Mesenchymal stem cell (in vitro differentiated cells and primary cell): ENCODE data around the gene CTSK.

Experiments used
- DNase-seq: peaks from one replicate; pipeline ENCODE4 v3.0.0-alpha.2; 2013
- H2AFZ ChIP-seq: one replicate; pipeline ENCODE4 v1.6.1; 2013; ENCODE audit warnings: low read depth, mild to moderate bottlenecking, control low read depth, inconsistent platforms, low read length, moderate library complexity
- H2AK5ac ChIP-seq: 2 replicates; pipeline ENCODE4 v1.6.1; 2013; ENCODE audit warnings: low read length, moderate library complexity, mild to moderate bottlenecking, inconsistent platforms; ENCODE audit not compliant: severe bottlenecking
- H2BK120ac ChIP-seq: one replicate; pipeline ENCODE4 v1.6.1; 2013; ENCODE audit warnings: low read depth, mild to moderate bottlenecking, inconsistent platforms, low read length, moderate library complexity
- H2BK12ac ChIP-seq, 2 experiments: one replicate each; pipeline ENCODE4 v1.6.1; 2013; ENCODE audit warnings: inconsistent platforms in 2 of 2, low read length in 2 of 2, mild to moderate bottlenecking in 2 of 2, moderate library complexity in 2 of 2, control low read depth in 1 of 2
- H2BK15ac ChIP-seq: one replicate; pipeline ENCODE4 v1.6.1; 2013; ENCODE audit warnings: mild to moderate bottlenecking, low read depth, inconsistent platforms; ENCODE audit not compliant: poor library complexity, severe bottlenecking
- H2BK5ac ChIP-seq: 2 replicates; pipeline ENCODE4 v1.6.1; 2013; ENCODE audit warnings: low read depth, mild to moderate bottlenecking, low read length, control low read depth, inconsistent platforms; ENCODE audit not compliant: poor library complexity, severe bottlenecking
- H3K14ac ChIP-seq, 2 experiments: one replicate each; pipeline ENCODE4 v1.6.1; 2013; ENCODE audit warnings: inconsistent platforms in 2 of 2, low read length in 2 of 2, control low read depth in 1 of 2, mild to moderate bottlenecking in 1 of 2, moderate library complexity in 1 of 2
- H3K18ac ChIP-seq, 2 experiments: one replicate each; pipeline ENCODE4 v1.6.1; 2013; ENCODE audit warnings: inconsistent platforms in 2 of 2, low read length in 2 of 2, control low read depth in 1 of 2, low read depth in 1 of 2, mild to moderate bottlenecking in 1 of 2
- H3K23ac ChIP-seq, 2 experiments: one replicate each; pipeline ENCODE4 v1.6.1; 2013; ENCODE audit warnings: inconsistent platforms in 2 of 2, low read length in 2 of 2, mild to moderate bottlenecking in 2 of 2, moderate library complexity in 2 of 2, control low read depth in 1 of 2
- H3K27ac ChIP-seq: 2 replicates; pipeline ENCODE4 v1.5.1; 2013; ENCODE audit warnings: mild to moderate bottlenecking, moderate library complexity, low read length, control low read depth, inconsistent platforms; ENCODE audit not compliant: poor library complexity, severe bottlenecking
- H3K27me3 ChIP-seq, 2 experiments: 2 replicates each; pipeline versions ENCODE4 v1.6.1 to v1.7.0; 2013; ENCODE audit warnings: low read length in 2 of 2, mild to moderate bottlenecking in 2 of 2, moderate library complexity in 2 of 2, control low read depth in 1 of 2, inconsistent platforms in 1 of 2; ENCODE audit not compliant: control insufficient read depth in 1 of 2, insufficient read depth in 1 of 2
- H3K36me3 ChIP-seq, 2 experiments: 2 replicates each; pipeline versions ENCODE4 v1.6.1 to v1.7.0; 2013; ENCODE audit warnings: low read length in 2 of 2, control low read depth in 1 of 2, inconsistent platforms in 1 of 2, low read depth in 1 of 2, mild to moderate bottlenecking in 1 of 2; ENCODE audit not compliant: insufficient read depth in 2 of 2, control insufficient read depth in 1 of 2
- H3K4ac ChIP-seq, 2 experiments: one replicate each; pipeline ENCODE4 v1.6.1; 2013; ENCODE audit warnings: inconsistent platforms in 2 of 2, low read length in 2 of 2, mild to moderate bottlenecking in 2 of 2, moderate library complexity in 2 of 2, control low read depth in 1 of 2, low read depth in 1 of 2
- H3K4me1 ChIP-seq: 2 replicates; pipeline ENCODE4 v1.6.1; 2013; ENCODE audit warnings: low read depth, low read length, control low read depth; ENCODE audit not compliant: control insufficient read depth, insufficient read depth
- H3K4me2 ChIP-seq: 2 replicates; pipeline ENCODE4 v1.6.1; 2013; ENCODE audit warnings: low read length, mild to moderate bottlenecking, inconsistent platforms; ENCODE audit not compliant: poor library complexity, severe bottlenecking
- H3K4me3 ChIP-seq, 2 experiments: 2 replicates each; pipeline versions ENCODE4 v1.5.1 to v1.7.0; 2013; ENCODE audit warnings: low read length in 2 of 2, mild to moderate bottlenecking in 2 of 2, control low read depth in 1 of 2, low read depth in 1 of 2; ENCODE audit not compliant: insufficient read depth in 1 of 2
- H3K79me1 ChIP-seq: replicated peaks from 2 replicates; pipeline ENCODE4 v1.6.1; 2013; ENCODE audit warnings: mild to moderate bottlenecking, control low read depth, low read length, inconsistent platforms; ENCODE audit not compliant: poor library complexity, severe bottlenecking
- H3K9ac ChIP-seq: 2 replicates; pipeline ENCODE4 v1.7.0; 2013; ENCODE audit warnings: mild to moderate bottlenecking, low read length, moderate library complexity
- H3K9me3 ChIP-seq: 2 replicates; pipeline ENCODE4 v1.7.0; 2013; ENCODE audit warnings: mild to moderate bottlenecking, low read length; ENCODE audit not compliant: control insufficient read depth
- H4K8ac ChIP-seq: one replicate; pipeline ENCODE4 v1.6.1; 2013; ENCODE audit warnings: inconsistent platforms, mild to moderate bottlenecking, low read length, moderate library complexity
- H4K91ac ChIP-seq: one replicate; pipeline ENCODE4 v1.6.1; 2013; ENCODE audit warnings: mild to moderate bottlenecking, low read length, inconsistent platforms
- WGBS: methylation state at CpG from one replicate; pipeline ENCODE4 v1.1.7; 2013; ENCODE audit warnings: mixed read lengths; 5-methylcytosine and 5-hydroxymethylcytosine counted together

Gene CTSK

DNA sequence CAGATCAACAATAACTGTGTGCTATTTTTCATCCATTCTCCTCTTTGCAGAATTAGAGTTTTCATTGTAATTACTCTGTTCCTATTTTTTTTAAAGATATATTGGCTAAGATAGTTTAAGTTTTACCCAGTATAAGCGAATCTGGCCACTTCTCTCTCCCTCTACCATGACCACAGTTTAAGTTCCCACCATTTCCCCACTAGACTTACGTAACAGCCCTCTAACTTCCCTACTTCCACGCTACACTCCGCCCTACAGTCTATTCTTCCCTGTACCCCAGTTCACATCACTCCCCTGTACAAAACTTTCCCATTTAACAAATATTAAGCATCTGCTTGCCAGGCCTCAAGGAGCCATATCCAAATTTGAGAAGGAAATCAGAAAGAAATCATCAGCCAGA lies 16.5 kb downstream of the CTSK start:
- Histone ChIP-seq H3K27me3 (no peaks in the 10 kb centered on the region), H2BK15ac (no peak overlapping the region), H3K14ac (no peak overlapping the region), H3K4ac (no peak overlapping the region), H2BK5ac (no peak overlapping the region), H3K36me3 (peaks cover 7 to 18% of the 10 kb centered on the region in 2 experiments), H3K9me3 (no peaks in the 10 kb centered on the region), H4K91ac (no peak overlapping the region), H2BK120ac (no peak overlapping the region), H3K79me1 (no peaks in the 10 kb centered on the region), H3K4me2 (no peak overlapping the region), H3K4me3 (no peak overlapping the region), H3K4me1 (no peaks in the 10 kb centered on the region), H2AFZ (no peak overlapping the region), H2AK5ac (no peak overlapping the region), H3K27ac (no peak overlapping the region), H3K9ac (no peak overlapping the region), H3K18ac (no peak overlapping the region), H2BK12ac (no peak overlapping the region), H3K23ac (no peak overlapping the region), H4K8ac (no peak overlapping the region)
- 96% methylated on average over 4 of the region's 4 CpGs for WGBS
- DNase-seq = no peak

DNA sequence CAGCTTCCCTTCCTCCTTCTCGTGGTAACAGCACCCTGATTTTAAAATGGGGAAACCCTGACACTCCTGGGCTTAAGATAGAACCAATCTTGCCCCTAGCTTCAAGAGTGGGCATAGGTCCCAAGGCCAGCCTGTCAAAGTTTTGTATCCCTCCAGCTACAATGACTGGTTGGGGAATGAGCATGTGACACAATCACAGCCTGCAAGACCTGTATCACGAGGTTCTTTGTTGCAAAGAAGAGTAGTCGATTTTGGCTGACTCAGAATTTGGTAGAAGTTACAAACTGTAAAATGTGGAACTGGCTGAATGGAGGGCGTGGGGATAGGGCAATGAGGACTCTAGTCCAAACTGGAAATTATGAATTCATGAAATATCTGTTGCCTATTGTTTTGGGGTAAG lies 18.7 kb downstream of the CTSK start:
- no peak overlapping the region for H4K8ac ChIP-seq
- H2AFZ ChIP-seq = no peak overlapping the region
- WGBS = 77% methylated on average over 4 of the region's 4 CpGs
- no peaks in the 10 kb centered on the region for H3K27me3 ChIP-seq
- no peak overlapping the region for H3K4ac ChIP-seq
- H3K4me2 ChIP-seq = no peak overlapping the region
- no peak overlapping the region for H3K23ac ChIP-seq
- H3K18ac ChIP-seq = no peak overlapping the region
- no peak overlapping the region for H2BK12ac ChIP-seq
- no peak overlapping the region for H4K91ac ChIP-seq
- H3K4me1 ChIP-seq = no peaks in the 10 kb centered on the region
- no peak overlapping the region for H2AK5ac ChIP-seq
- H3K79me1 ChIP-seq = no peaks in the 10 kb centered on the region
- H3K4me3 ChIP-seq = no peak overlapping the region
- H3K9ac ChIP-seq = no peak overlapping the region
- H2BK120ac ChIP-seq = no peak overlapping the region
- no peaks in the 10 kb centered on the region for H3K36me3 ChIP-seq
- DNase-seq = no peak
- H2BK5ac ChIP-seq = no peak overlapping the region
- H2BK15ac ChIP-seq = no peak overlapping the region
- no peak overlapping the region for H3K14ac ChIP-seq
- H3K27ac ChIP-seq = no peak overlapping the region
- no peaks in the 10 kb centered on the region for H3K9me3 ChIP-seq

DNA sequence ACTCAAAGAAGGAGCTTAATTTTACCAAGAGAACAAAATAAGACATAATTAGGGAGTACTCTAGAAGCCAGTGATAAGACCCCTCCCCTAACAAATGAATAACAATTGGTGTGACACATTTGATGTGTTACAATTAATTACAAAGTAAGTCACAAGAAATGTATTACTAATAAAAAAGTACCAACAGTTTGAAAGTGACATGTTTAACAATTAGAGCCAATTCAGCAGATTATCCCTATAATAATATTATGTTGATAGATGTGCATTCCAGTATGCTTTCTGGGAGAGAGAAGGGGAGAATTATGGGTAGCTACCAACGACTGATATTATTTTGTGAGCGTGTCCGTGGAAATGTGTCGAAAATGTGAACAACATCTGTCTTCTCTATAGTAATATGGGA lies 19.1 kb downstream of the CTSK start:
- Histone ChIP-seq H3K27ac (no peak overlapping the region), H3K18ac (no peak overlapping the region), H3K4me1 (no peaks in the 10 kb centered on the region), H3K9me3 (no peaks in the 10 kb centered on the region), H3K4ac (no peak overlapping the region), H4K8ac (no peak overlapping the region), H2AK5ac (no peak overlapping the region), H3K27me3 (no peaks in the 10 kb centered on the region), H3K4me3 (no peak overlapping the region), H2AFZ (no peak overlapping the region), H2BK15ac (no peak overlapping the region), H2BK120ac (no peak overlapping the region), H3K4me2 (no peak overlapping the region), H2BK12ac (no peak overlapping the region), H2BK5ac (no peak overlapping the region), H3K14ac (no peak overlapping the region), H3K79me1 (no peaks in the 10 kb centered on the region), H4K91ac (no peak overlapping the region), H3K9ac (no peak overlapping the region), H3K23ac (no peak overlapping the region), H3K36me3 (no peaks in the 10 kb centered on the region)
- WGBS = 95% methylated on average over 4 of the region's 4 CpGs
- no peak for DNase-seq

DNA sequence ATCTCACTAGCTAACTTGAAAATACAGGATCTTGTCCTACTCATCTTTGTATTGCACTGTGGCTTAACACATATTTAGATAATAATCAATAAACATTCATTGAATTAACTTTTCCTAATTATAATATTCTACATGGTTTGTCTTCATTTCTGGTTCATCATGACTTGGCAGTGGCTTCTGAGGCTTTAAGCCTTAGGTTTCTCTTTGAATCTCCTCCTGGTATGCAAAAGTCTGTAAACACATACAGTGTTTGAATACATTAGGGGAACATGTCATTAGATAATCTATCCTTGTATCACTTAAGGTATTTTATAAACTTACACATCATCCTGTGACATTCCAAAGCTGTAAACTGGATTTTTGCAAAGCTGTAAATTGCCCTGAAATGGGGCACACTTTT lies 20.6 kb downstream of the CTSK start:
- Histone ChIP-seq H3K18ac (no peak overlapping the region), H3K36me3 (no peaks in the 10 kb centered on the region), H3K27me3 (no peaks in the 10 kb centered on the region)

More for the DNA sequence above, 20.6 kb downstream of the CTSK start:
- no peak for DNase-seq
- Histone ChIP-seq H3K14ac (no peak overlapping the region), H3K4ac (no peak overlapping the region), H2BK12ac (no peak overlapping the region), H3K27ac (no peak overlapping the region), H3K4me2 (no peak overlapping the region), H2BK15ac (no peak overlapping the region), H2BK120ac (no peak overlapping the region), H2AK5ac (no peak overlapping the region), H4K91ac (no peak overlapping the region), H3K4me1 (no peaks in the 10 kb centered on the region), H3K9me3 (no peaks in the 10 kb centered on the region), H3K4me3 (no peak overlapping the region), H3K79me1 (no peaks in the 10 kb centered on the region), H4K8ac (no peak overlapping the region), H2AFZ (no peak overlapping the region), H2BK5ac (no peak overlapping the region), H3K23ac (no peak overlapping the region), H3K9ac (no peak overlapping the region)
